HUES64 (cell line): Measurements from ENCODE around the gene FOLR1.
A peak's percentile ranks its signal among the peaks of the same experiment; 100 is the strongest.

Experiments
- H3K27ac ChIP-seq: 2 replicates; pipeline ENCODE4 v1.7.0; 2013; ENCODE audit warnings: low read depth, low read length, inconsistent platforms
- H3K27me3 ChIP-seq: 2 replicates; pipeline ENCODE4 v1.6.1; 2013; ENCODE audit warnings: mild to moderate bottlenecking, low read length; ENCODE audit not compliant: insufficient read depth
- H3K36me3 ChIP-seq: 2 replicates; pipeline ENCODE4 v1.6.1; 2013; ENCODE audit warnings: mild to moderate bottlenecking, low read length; ENCODE audit not compliant: insufficient read depth
- H3K4me1 ChIP-seq: 2 replicates; pipeline ENCODE4 v1.6.1; 2013; ENCODE audit warnings: mild to moderate bottlenecking, low read length, moderate library complexity; ENCODE audit not compliant: insufficient read depth
- H3K4me3 ChIP-seq: 2 replicates; pipeline ENCODE4 v1.5.1; 2013; ENCODE audit warnings: mild to moderate bottlenecking, low read length, moderate library complexity
- H3K9ac ChIP-seq: 2 replicates; pipeline ENCODE4 v1.6.1; 2013; ENCODE audit warnings: mild to moderate bottlenecking, low read depth, low read length
- H3K9me3 ChIP-seq: 2 replicates; pipeline ENCODE4 v1.6.1; 2013; ENCODE audit warnings: low read depth, low read length; ENCODE audit not compliant: insufficient read depth
- WGBS: fragments of 150-250, 120-280 bp; methylation state at CpG from one replicate; pipeline ENCODE4 v1.1.7; 2013; ENCODE audit warnings: missing lambda C conversion rate; 5-methylcytosine and 5-hydroxymethylcytosine counted together

The FOLR1 gene

DNA sequence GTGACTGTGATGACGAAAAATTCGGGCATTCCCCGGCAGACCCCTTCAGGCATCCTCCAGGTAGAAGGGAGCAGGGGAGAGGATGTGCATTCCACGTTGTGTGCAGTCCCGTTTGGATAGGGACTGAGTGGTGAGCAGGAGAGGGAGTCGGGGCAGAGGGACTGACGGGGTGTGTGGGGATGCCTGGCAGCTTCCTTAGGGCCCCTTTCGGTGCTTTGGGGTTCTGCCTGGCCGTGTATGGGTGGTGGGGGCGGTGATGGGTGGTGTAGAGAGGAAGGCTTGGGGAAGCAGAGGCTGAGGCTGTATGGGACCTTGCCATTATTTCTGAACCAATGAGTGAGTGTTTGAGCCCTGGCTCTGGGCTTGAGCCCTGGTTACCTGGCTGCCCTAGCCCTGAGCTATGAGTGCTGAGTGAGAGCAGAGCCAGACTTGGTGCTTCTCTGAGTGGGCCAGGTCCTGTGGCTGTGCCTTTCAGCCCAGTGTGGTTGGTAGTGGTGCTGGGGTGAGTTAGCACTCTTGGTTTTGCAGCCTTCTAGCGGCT lies 33.5 kb downstream of the FOLR1 start:
- H3K36me3 ChIP-seq, result peaks cover 35% of the 10 kb centered on the region
- no peak overlapping the region for H3K27ac ChIP-seq
- H3K4me3 ChIP-seq, result peak overlapping the region; percentile 92
- H3K4me1 ChIP-seq, result peaks cover 20% of the 10 kb centered on the region
- H3K9ac ChIP-seq, result peak overlapping the region; percentile 87
- WGBS, result 8% methylated on average over 11 of the region's 11 CpGs
- H3K27me3 ChIP-seq, result no peaks in the 10 kb centered on the region
- H3K9me3 ChIP-seq, result no peaks in the 10 kb centered on the region

DNA sequence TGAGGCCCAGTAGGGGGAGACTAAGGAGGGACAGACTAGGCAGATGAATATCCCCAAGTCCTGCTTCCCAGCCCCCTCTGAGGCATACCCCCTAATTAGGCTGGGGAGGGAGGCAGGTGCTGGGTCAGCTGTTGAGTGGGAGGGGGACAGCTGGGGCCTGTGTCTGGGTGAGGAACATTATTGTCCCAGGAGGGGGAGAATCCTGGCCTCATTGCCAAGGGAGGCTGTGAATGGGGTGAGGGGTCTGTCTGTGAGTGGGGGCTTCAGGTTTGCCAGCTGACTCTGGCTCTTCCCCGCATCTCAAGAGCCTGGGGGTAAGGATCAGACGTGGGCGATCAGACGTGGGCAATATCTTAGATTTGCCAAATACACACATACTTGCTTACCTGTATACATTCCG lies 34.8 kb downstream of the FOLR1 start:
- no peak overlapping the region for H3K4me3 ChIP-seq
- peaks cover 47% of the 10 kb centered on the region for H3K36me3 ChIP-seq
- peaks cover 20% of the 10 kb centered on the region for H3K4me1 ChIP-seq
- H3K27ac ChIP-seq, result no peak overlapping the region
- no peaks in the 10 kb centered on the region for H3K27me3 ChIP-seq
- WGBS, result 84% methylated on average over 5 of the region's 5 CpGs
- H3K9me3 ChIP-seq, result no peaks in the 10 kb centered on the region
- no peak overlapping the region for H3K9ac ChIP-seq

DNA sequence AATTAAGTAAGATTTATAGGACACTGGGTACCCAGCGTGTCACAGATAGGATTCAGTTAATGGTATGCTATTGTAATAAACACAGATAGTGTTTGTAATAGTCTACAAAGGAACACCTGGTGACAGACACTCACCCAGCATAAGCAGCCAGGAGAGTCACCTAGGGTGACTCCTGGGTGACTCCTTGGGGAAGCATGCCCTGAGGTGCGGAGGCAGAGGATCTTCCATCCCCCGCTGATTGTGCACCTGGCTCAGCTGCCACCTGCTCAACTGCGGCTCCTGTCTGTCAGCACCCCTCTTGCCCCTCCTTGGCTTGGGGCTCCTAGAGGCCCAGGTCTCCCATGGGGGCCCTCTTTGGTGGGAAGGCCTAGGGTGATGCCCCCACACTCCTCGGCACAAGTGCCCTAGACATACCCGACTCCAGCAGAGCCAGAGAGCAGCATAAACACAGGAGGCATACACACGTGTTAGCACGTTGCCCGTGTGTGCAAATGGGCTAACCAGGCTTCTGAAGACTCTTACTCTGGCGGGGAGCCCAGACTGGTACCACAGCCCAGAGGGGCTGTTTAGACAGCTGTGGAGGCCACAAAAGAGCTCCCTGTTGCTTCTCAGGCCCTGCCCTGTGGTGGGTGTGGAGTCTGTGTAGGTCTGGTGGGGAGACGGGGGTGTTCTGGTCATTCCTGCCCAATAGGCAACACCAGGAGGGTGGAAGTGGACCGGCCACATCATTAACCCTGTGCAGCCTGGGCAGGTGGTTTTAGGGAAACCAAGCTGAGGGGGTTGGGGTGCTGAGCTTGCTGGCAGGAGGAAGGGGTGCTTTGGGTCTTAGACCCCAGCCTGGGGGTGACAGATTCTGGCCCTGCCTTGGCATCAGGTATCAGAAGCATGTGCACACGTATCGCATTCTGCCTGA lies 35.6 kb downstream of the FOLR1 start:
- Histone ChIP-seq H3K9ac (no peak overlapping the region), H3K27me3 (no peaks in the 10 kb centered on the region), H3K9me3 (no peaks in the 10 kb centered on the region), H3K4me1 (peaks cover 14% of the 10 kb centered on the region), H3K4me3 (no peak overlapping the region), H3K36me3 (peaks cover 56% of the 10 kb centered on the region), H3K27ac (no peak overlapping the region)
- WGBS, result 93% methylated on average over 14 of the region's 14 CpGs

DNA sequence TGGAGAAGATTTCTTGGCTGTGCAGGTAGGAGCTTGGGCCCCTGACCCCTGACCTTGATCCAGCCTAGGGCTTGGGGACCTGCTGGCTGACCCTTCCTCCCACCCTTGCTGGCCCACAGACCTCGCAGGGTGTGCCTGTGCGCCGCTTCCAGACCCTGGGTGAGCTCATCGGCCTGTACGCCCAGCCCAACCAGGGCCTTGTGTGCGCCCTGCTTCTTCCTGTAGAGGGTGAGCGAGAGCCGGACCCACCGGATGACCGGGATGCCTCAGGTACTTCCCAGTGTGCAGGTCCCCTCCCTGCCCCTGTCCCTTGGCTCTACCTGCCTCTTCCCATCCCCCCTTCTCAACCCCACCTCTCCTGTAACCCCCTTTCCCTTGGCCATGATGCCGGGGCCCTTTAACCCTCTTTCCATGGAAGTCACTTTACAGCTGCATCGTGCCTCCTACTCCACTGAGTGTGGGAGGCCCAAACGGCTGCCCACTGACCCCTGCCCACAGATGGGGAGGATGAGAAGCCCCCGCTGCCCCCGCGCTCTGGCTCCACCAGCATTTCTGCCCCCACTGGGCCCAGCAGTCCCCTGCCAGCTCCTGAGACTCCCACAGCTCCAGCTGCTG lies 36.4 kb downstream of the FOLR1 start:
- H3K9ac ChIP-seq, result no peak overlapping the region
- H3K4me3 ChIP-seq, result no peak overlapping the region
- WGBS, result 95% methylated on average over 16 of the region's 16 CpGs
- no peaks in the 10 kb centered on the region for H3K9me3 ChIP-seq
- peaks cover 64% of the 10 kb centered on the region for H3K36me3 ChIP-seq
- H3K4me1 ChIP-seq, result peaks cover 11% of the 10 kb centered on the region
- no peaks in the 10 kb centered on the region for H3K27me3 ChIP-seq
- H3K27ac ChIP-seq, result no peak overlapping the region

DNA sequence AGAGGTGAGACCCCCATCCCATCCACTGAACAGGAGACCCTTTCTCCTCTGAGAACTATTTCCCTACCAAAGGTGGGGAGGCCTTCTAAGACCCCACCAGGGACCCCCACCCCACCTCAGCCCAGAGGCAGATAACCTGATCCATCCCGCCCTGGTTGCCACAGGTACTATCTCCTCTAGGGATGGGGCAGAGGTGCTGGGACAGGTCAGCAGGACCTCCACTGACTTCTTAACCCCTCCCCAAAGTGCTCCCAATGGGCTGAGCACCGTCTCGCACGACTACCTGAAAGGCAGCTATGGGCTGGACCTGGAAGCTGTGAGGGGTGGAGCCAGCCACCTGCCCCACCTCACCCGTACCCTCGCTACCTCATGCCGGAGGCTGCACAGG lies 36.9 kb downstream of the FOLR1 start:
- no peak overlapping the region for H3K9ac ChIP-seq
- H3K27me3 ChIP-seq, result no peaks in the 10 kb centered on the region
- H3K4me3 ChIP-seq, result no peak overlapping the region
- WGBS, result 91% methylated on average over 7 of the region's 7 CpGs
- H3K36me3 ChIP-seq, result peaks cover 69% of the 10 kb centered on the region
- no peaks in the 10 kb centered on the region for H3K9me3 ChIP-seq
- H3K4me1 ChIP-seq, result peaks cover 11% of the 10 kb centered on the region
- H3K27ac ChIP-seq, result no peak overlapping the region

DNA sequence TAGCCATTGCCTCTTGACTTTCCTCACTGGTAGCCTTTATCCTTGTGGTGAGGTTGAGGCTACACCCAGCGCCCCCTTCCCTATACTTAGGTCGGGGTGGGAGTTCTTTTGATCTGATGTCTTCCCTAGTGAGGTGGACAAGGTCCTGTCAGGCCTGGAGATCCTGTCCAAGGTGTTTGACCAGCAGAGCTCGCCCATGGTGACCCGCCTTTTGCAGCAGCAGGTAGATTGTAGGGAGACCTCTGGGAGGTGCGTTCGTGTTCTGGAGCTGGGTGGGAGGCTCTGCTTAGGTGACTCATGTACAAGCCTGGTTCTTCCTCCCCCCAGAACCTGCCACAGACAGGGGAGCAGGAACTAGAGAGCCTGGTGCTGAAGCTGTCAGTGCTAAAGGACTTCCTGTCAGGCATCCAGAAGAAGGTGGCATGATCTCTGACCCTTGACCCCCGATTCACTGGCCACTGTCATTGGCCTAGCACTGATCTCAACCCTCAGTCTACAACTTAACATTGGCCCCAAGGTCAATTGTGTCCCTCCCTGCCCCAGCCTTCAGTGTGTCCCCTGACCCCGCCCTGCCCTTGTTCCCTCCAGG lies 37.5 kb downstream of the FOLR1 start:
- Histone ChIP-seq H3K36me3 (peaks cover 75% of the 10 kb centered on the region), H3K9ac (no peak overlapping the region), H3K27ac (no peak overlapping the region), H3K4me1 (peaks cover 11% of the 10 kb centered on the region), H3K4me3 (no peak overlapping the region), H3K9me3 (no peaks in the 10 kb centered on the region), H3K27me3 (no peaks in the 10 kb centered on the region)
- WGBS, result 92% methylated on average over 8 of the region's 8 CpGs

DNA sequence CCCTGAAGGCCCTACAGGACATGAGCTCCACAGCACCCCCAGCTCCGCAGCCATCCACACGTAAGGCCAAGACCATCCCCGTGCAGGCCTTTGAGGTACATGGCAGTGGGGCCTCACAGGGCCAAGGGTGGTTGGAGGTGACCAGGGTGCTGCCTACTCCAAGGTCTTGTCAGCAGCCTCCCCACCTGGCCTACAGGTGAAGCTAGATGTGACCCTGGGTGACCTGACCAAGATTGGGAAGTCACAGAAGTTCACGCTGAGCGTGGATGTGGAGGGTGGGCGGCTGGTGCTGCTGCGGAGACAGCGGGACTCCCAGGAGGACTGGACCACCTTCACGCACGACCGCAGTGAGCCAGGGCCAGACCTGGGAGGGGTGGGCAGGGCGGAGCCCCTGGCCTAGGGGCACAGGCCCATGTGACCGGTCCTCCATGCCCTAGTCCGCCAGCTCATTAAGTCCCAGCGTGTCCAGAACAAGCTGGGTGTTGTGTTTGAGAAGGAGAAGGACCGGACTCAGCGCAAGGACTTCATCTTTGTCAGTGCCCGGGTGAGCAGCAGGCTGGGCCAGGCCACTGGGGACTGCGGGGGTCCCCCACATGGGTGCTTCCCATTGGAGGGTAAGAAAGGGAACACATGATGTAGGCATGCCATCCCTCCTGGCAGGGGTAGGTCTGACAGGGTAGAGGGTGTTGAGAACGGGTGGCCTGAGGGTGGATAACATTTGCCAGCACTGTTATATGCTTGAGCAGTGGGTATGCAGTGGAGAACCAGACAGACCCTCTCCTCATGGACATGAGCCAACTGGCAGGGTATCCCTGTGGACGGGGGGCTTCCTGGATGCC lies 38.2 kb downstream of the FOLR1 start:
- Histone ChIP-seq H3K4me1 (peaks cover 11% of the 10 kb centered on the region), H3K27ac (no peak overlapping the region), H3K4me3 (no peak overlapping the region), H3K27me3 (no peaks in the 10 kb centered on the region), H3K9me3 (no peaks in the 10 kb centered on the region), H3K36me3 (peaks cover 82% of the 10 kb centered on the region), H3K9ac (no peak overlapping the region)
- WGBS, result 97% methylated on average over 21 of the region's 21 CpGs

DNA sequence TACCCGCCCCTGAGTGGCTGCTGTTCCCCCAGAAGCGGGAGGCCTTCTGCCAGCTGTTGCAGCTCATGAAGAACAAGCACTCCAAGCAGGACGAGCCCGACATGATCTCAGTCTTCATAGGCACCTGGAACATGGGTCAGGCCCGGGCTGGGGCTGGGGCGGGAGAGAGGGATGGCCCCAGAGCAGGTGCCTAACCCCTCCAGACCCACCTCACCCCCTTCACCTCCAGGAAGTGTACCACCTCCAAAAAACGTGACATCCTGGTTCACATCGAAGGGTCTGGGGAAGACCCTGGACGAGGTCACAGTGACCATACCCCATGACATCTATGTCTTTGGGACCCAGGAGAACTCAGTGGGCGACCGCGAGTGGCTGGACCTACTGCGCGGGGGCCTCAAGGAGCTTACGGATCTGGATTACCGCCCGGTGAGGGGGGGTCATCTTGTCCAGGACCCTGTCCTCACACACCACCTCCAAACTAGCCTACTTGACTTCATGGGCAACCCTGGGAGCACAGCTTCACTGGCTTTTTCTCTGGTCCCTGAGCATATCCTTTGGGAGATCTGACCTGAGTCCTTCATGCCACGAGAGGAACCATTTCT lies 38.9 kb downstream of the FOLR1 start:
- WGBS, result 95% methylated on average over 18 of the region's 18 CpGs
- H3K27me3 ChIP-seq, result no peaks in the 10 kb centered on the region
- no peak overlapping the region for H3K4me3 ChIP-seq
- H3K27ac ChIP-seq, result no peak overlapping the region
- H3K9ac ChIP-seq, result no peak overlapping the region
- peaks cover 6% of the 10 kb centered on the region for H3K4me1 ChIP-seq
- H3K9me3 ChIP-seq, result no peaks in the 10 kb centered on the region
- H3K36me3 ChIP-seq, result peaks cover 87% of the 10 kb centered on the region

DNA sequence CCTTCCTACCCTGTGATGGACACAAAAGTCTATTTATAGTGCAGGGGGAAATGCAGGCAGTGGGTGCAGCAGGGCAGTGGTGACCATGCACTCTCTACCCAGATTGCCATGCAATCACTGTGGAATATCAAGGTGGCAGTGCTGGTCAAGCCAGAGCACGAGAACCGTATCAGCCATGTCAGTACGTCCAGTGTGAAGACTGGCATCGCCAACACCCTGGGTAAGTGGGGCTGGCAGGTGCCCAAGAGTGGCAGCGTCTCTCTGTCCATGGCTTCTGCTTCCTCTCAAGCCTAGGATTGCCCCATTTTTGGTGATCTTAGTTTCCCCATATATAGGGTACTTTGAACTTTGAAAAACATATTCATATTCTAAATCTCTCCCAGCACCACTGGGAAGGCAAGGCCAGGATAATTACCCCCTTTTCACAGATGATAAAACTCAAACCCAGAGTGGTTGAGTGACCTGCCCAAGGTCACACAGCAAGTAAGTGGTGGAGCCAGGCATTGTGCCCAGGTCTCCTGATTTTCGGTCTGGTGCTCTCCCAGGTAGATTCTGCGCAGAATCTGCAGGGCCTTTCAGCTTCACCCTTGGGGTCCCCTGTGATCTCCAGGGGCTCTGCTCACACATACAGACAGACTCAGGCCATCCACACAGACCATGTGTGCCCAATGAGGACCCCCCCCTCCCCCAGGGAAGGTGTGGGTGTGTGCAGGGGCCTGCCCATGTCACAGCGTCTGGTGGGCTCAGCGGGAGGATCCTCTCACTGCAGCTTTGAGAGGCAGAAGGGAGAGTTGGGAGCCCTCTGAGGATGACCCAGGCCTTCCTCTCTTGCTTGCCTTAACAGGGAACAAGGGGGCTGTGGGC lies 39.7 kb downstream of the FOLR1 start:
- 94% methylated on average over 9 of the region's 9 CpGs for WGBS
- Histone ChIP-seq H3K4me1 (0 out of 2 replicates have a peak, but pooled peaks cover 4% of the 10 kb centered on the region), H3K4me3 (no peak overlapping the region), H3K27ac (no peak overlapping the region), H3K9ac (no peak overlapping the region), H3K36me3 (peaks cover 95% of the 10 kb centered on the region), H3K27me3 (no peaks in the 10 kb centered on the region), H3K9me3 (no peaks in the 10 kb centered on the region)
